GM23338 (cell line): ENCODE results near the gene COX10. TPM values are rescaled to one million over a fixed set of nuclear protein-coding genes. Genes with fewer than 3 reads are reported as not detected.
A peak's percentile ranks its signal among the peaks of the same experiment; 100 is the strongest.

ENCODE experiments used
- ATAC-seq: fragments of 200-7000 bp; cut with Tn5 transposase; 3 replicates; pipeline ENCODE4 v1.9.1; 2020
- DNase-seq: peaks from one replicate; pipeline ENCODE4 v3.0.0-alpha.2; 2015; ENCODE audit warnings: low spot score
- H2AFZ ChIP-seq: fragments of 200-600 bp; sonication (generic); 2 replicates; pipeline ENCODE4 v1.8.0; 2016; ENCODE audit warnings: antibody characterized with exemption, mild to moderate bottlenecking, moderate library complexity
- H3F3A ChIP-seq: fragments of 200-600 bp; sonication (generic); replicated peaks from 2 replicates; pipeline ENCODE4 v1.8.0; 2017; ENCODE audit warnings: antibody characterized with exemption, mixed run types, low read depth
- H3K27ac ChIP-seq: fragments of 200-600 bp; sonication (generic); 2 replicates; pipeline ENCODE4 v1.6.1; 2016; ENCODE audit warnings: low read depth
- H3K27me3 ChIP-seq: fragments of 200-600 bp; sonication (generic); 2 replicates; pipeline ENCODE4 v1.8.0; 2016; ENCODE audit warnings: mild to moderate bottlenecking, mixed run types, moderate library complexity; ENCODE audit not compliant: insufficient read depth
- H3K36me3 ChIP-seq: fragments of 200-600 bp; sonication (generic); 2 replicates; pipeline ENCODE4 v1.8.0; 2016; ENCODE audit warnings: mild to moderate bottlenecking; ENCODE audit not compliant: insufficient read depth
- H3K4me1 ChIP-seq: fragments of 200-600 bp; sonication (generic); 2 replicates; pipeline ENCODE4 v1.8.0; 2016; ENCODE audit warnings: mild to moderate bottlenecking, moderate library complexity; ENCODE audit not compliant: insufficient read depth
- H3K4me2 ChIP-seq: fragments of 200-600 bp; sonication (generic); 2 replicates; pipeline ENCODE4 v1.7.1; 2017; ENCODE audit warnings: mixed run types
- H3K4me3 ChIP-seq: fragments of 200-600 bp; sonication (generic); 2 replicates; pipeline ENCODE4 v1.6.1; 2016; ENCODE audit warnings: mixed run types
- H3K79me2 ChIP-seq: fragments of 200-600 bp; sonication (generic); replicated peaks from 2 replicates; pipeline ENCODE4 v1.8.0; 2017; ENCODE audit warnings: mild to moderate bottlenecking; ENCODE audit not compliant: insufficient read depth
- H3K9me2 ChIP-seq: fragments of 200-600 bp; sonication (generic); 2 replicates; pipeline ENCODE4 v1.8.0; 2017; ENCODE audit not compliant: insufficient read depth
- H4K20me1 ChIP-seq: fragments of 200-600 bp; sonication (generic); replicated peaks from 2 replicates; pipeline ENCODE4 v1.8.0; 2017; ENCODE audit warnings: mild to moderate bottlenecking; ENCODE audit not compliant: insufficient read depth
- H3K27ac Mint-ChIP-seq: 2 replicates; pipeline ENCODE4 v1.8.0; 2020; ENCODE audit warnings: inconsistent platforms, mild to moderate bottlenecking, moderate library complexity, mixed read lengths
- H3K27me3 Mint-ChIP-seq: 3 replicates; pipeline ENCODE4 v1.8.0; 2022; ENCODE audit warnings: low read depth, mild to moderate bottlenecking, moderate library complexity, mixed read lengths, inconsistent platforms; ENCODE audit not compliant: insufficient read depth, poor library complexity
- H3K36me3 Mint-ChIP-seq: 3 replicates; pipeline ENCODE4 v1.8.0; 2021; ENCODE audit warnings: low read depth, mild to moderate bottlenecking, inconsistent platforms, moderate library complexity, mixed read lengths
- H3K4me1 Mint-ChIP-seq: 3 replicates; pipeline ENCODE4 v1.8.0; 2020; ENCODE audit warnings: mild to moderate bottlenecking, inconsistent platforms, mixed read lengths
- H3K4me3 Mint-ChIP-seq: 3 replicates; pipeline ENCODE4 v1.8.0; 2021; ENCODE audit warnings: moderate library complexity, mild to moderate bottlenecking, inconsistent platforms, mixed read lengths
- H3K9me3 Mint-ChIP-seq: 3 replicates; pipeline ENCODE4 v1.8.0; 2020; ENCODE audit warnings: moderate library complexity, mild to moderate bottlenecking, inconsistent platforms, mixed read lengths
- CREB1 ChIP-seq: fragments of 250-450 bp; sonication (Bioruptor Pico); IDR thresholded peaks from 2 replicates; pipeline ENCODE4 v1.5.0; 2020; ENCODE audit warnings: low read depth, mild to moderate bottlenecking, moderate library complexity
- CTCF ChIP-seq, 2 experiments: fragments of 200-600 bp in 1 of 2; sonication (generic) in 1 of 2; conservative IDR thresholded peaks; 2 replicates each; pipeline versions ENCODE4 v1.5.1 to v1.6.1; 2016 to 2017; ENCODE audit warnings: antibody characterized with exemption in 2 of 2, low read depth in 2 of 2, mild to moderate bottlenecking in 2 of 2, moderate library complexity in 1 of 2
- EZH2 ChIP-seq: fragments of 200-600 bp; sonication (generic); IDR thresholded peaks from one replicate; pipeline ENCODE4 v1.8.0; 2017; ENCODE audit warnings: antibody characterized with exemption, mild to moderate bottlenecking, low read depth; ENCODE audit not compliant: unreplicated experiment
- EZH2phosphoT487 ChIP-seq: fragments of 200-600 bp; sonication (generic); IDR thresholded peaks from one replicate; pipeline ENCODE4 v1.8.1; 2018; ENCODE audit warnings: antibody characterized with exemption; ENCODE audit not compliant: unreplicated experiment
- JUNB ChIP-seq: IDR thresholded peaks from one replicate; pipeline ENCODE4 v1.6.1; 2016; ENCODE audit warnings: antibody characterized with exemption; ENCODE audit not compliant: unreplicated experiment
- NANOG ChIP-seq: IDR thresholded peaks from 2 replicates; pipeline ENCODE4 v1.6.1; 2016; ENCODE audit warnings: antibody characterized with exemption, borderline replicate concordance
- POLR2AphosphoS5 ChIP-seq: IDR thresholded peaks from 2 replicates; pipeline ENCODE4 v1.6.1; 2016; ENCODE audit warnings: antibody characterized with exemption, low read depth
- REST ChIP-seq: IDR thresholded peaks from one replicate; pipeline ENCODE4 v1.6.1; 2018; ENCODE audit warnings: antibody characterized with exemption; ENCODE audit not compliant: unreplicated experiment
- STAT1 ChIP-seq: IDR thresholded peaks from one replicate; pipeline ENCODE4 v1.6.1; 2016; ENCODE audit warnings: antibody characterized with exemption; ENCODE audit not compliant: unreplicated experiment
- ZNF114 ChIP-seq: fragments of 250-450 bp; sonication (Bioruptor Pico); IDR thresholded peaks from 2 replicates; pipeline ENCODE4 v1.5.0; 2020; ENCODE audit warnings: mild to moderate bottlenecking, moderate library complexity
- ZNF331 ChIP-seq: fragments of 250-450 bp; sonication (Bioruptor Pico); IDR thresholded peaks from 2 replicates; pipeline ENCODE4 v1.5.0; 2020; ENCODE audit warnings: low read depth, mild to moderate bottlenecking, moderate library complexity
- ZNF462 ChIP-seq: fragments of 250-450 bp; sonication (Bioruptor Pico); IDR thresholded peaks from 2 replicates; pipeline ENCODE4 v1.5.0; 2020; ENCODE audit warnings: mild to moderate bottlenecking, moderate library complexity
- polyA plus RNA-seq: library from polyadenylated mRNA; unstranded; fragments of >200 nt; fragmentation: Nextera tagmentation; extraction: Ambion mirVana; gene quantifications from 2 replicates; pipeline ENCODE4 v1.2.1, GENCODE V29; 2016
- total RNA-seq: library from RNA; depleted of rRNA; stranded (reverse); fragments of >200 nt; shearing (Covaris generic); gene quantifications from 2 replicates; pipeline ENCODE4 v1.2.3, GENCODE V29; 2014

The COX10 gene
- total and polyA plus RNA-seq, 2 experiments from 2014 or later = 25.7 to 46.6 TPM

- TF ChIP-seq REST = no peak
- TF ChIP-seq POLR2AphosphoS5 = no peak
- TF ChIP-seq STAT1 = no peak
These were observed 63.8 kb downstream of the COX10 start (continued) for GRCh38 chr17:14133104-14133503.

- H3K9me2 ChIP-seq = no peaks in the 10 kb centered on the region
- H3K79me2 ChIP-seq = peaks cover 17% of the 10 kb centered on the region
- no peak for ATAC-seq
- no peaks in the 10 kb centered on the region for H3K36me3 ChIP-seq
- Mint-ChIP-seq H3K36me3 (no peaks in the 10 kb centered on the region), H3K27ac (peak overlapping the region; percentile 68; the same call in 1 of the 2 replicates), H3K4me1 (peaks cover 49% of the 10 kb centered on the region), H3K27me3 (no peaks in the 10 kb centered on the region), H3K9me3 (no peaks in the 10 kb centered on the region), H3K4me3 (no peak overlapping the region)
- no peak for DNase-seq
- H3K4me1 ChIP-seq = peaks cover 64% of the 10 kb centered on the region
- H3K4me2 ChIP-seq = no peak overlapping the region
- H2AFZ ChIP-seq = no peak overlapping the region
- H3K27ac ChIP-seq = no peak overlapping the region; the same call in 1 of the 2 replicates
- no peaks in the 10 kb centered on the region for H4K20me1 ChIP-seq
- H3K27me3 ChIP-seq = no peaks in the 10 kb centered on the region
- no peak overlapping the region for H3K4me3 ChIP-seq
- no peaks in the 10 kb centered on the region for H3F3A ChIP-seq
- TF ChIP-seq EZH2 = no peak
- TF ChIP-seq JUNB = no peak
- TF ChIP-seq NANOG = no peak
- TF ChIP-seq POLR2AphosphoS5 = no peak
- no peak for TF ChIP-seq EZH2phosphoT487
- TF ChIP-seq ZNF114 (CRISPR knock-in tag) = no peak
- no peak for TF ChIP-seq CREB1 (CRISPR knock-in tag)
- TF ChIP-seq ZNF331 (CRISPR knock-in tag) = no peak
- TF ChIP-seq STAT1 = no peak
- TF ChIP-seq CTCF (conservative IDR thresholded peaks at IDR 0.05; ENCODE audit: low read depth in 2 of 2) = no peak
- no peak for TF ChIP-seq ZNF462
These were observed 65.2 kb downstream of the COX10 start for GRCh38 chr17:14134456-14134855.
